Activated CD4-positive, alpha-beta T cell treated with anti-CD3 and anti-CD28 coated beads, Interleukin-2, amount 50 U/mL, for 48 hours (primary cell): Measurements from ENCODE around the gene MED12L.

Experiments
- DNase-seq, 2 experiments: peaks; one replicate each; pipeline ENCODE4 v3.0.0-alpha.2; 2020

MED12L gene

DNA sequence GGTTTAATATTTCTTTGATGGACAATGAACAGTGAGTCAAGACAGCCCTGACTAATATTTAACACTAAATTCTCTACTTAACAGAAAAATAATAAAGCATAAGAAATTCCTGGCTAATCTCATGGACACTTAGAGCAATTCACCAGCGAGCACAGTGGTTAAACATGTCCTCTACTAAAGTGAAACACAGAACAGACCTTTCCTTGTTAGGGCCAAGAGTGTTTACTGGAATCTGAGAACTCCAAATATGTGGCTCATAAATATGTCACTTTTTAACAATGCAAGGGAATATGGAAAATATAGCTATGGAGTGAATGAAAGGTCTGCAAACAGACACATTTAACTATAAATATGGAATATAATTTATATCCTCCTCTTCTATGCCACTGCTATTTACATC lies 394.0 kb downstream of the MED12L start:
- DNase-seq: no peak

DNA sequence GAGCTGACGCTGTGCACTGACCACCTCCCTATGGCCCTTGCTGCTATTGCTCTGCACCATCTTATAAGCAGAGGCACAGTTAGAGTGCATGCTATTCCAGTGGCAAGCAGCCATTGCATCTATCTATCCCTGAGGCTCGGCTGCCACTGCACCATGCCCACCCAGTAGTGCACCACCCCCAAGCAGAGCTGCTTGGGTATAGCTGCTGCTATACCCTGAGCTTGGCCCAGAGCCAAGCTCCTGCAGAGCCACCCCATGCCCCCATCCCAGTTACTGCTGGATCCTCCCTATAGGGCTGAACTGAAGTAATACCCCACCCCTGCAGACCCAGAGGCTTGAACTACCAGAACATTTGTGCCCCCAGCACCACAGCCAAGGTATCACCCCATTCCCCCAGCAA lies 395.0 kb downstream of the MED12L start:
- DNase-seq: no peak

DNA sequence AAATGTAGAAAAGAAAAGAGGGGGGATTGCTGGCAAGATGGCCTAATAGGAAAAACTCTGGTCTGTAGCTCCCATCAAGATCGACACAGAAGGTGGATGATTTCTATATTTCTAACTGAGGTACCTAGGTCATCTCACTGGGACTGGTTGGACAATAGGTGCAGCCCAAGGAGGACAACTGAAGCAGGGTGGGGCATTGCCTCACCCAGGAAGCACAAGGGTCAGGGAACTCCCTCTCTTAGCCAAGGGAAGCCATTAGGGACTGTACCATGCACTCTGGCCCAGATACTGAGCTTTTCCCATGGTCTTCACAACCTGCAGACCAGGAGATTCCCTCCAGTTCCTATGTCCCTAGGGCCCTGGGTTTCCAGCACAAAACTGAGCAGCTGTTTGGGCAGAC lies 398.0 kb downstream of the MED12L start:
- DNase-seq: no peak

GRCh38 chr3:151483961-151484520 lies 398.6 kb downstream of the MED12L start:
- DNase-seq: no peak
